ENCODE measurements around the gene NAXE. TPM values are rescaled to one million over a fixed set of nuclear protein-coding genes. Genes with fewer than 3 reads are reported as not detected.

Gene NAXE
- total and polyA plus RNA-seq, 2 donors, result 40.2 to 64.4 TPM

- WGBS, result 99% methylated on average over 8 of the region's 8 CpGs
These were observed 2.0 kb downstream of the NAXE start for GRCh38 chr1:156593661-156593989.

GRCh38 chr1:156594190-156594589 is 2.6 kb downstream of the NAXE start:
- Histone ChIP-seq H3K4me1 (ENCODE audit: control insufficient read depth in 2 of 2, insufficient read depth in 2 of 2, low read length in 2 of 2) (peaks cover 10 to 24% of the 10 kb centered on the region in 2 donors), H3K4me3 (ENCODE audit: low read length in 2 of 2) (no peak overlapping the region), H3K36me3 (ENCODE audit: control insufficient read depth in 2 of 2, insufficient read depth in 2 of 2, low read length in 1 of 2) (peaks cover 22 to 59% of the 10 kb centered on the region in 2 donors), H3K27ac (ENCODE audit: low read depth in 1 of 2, low read length in 1 of 2) (no peak overlapping the region), H3K27me3 (ENCODE audit: control insufficient read depth in 2 of 2, insufficient read depth in 1 of 2, low read length in 1 of 2) (no peaks in the 10 kb centered on the region), H3K9me3 (ENCODE audit: control insufficient read depth in 2 of 2, insufficient read depth in 1 of 2, low read length in 1 of 2) (no peaks in the 10 kb centered on the region)
- DNase-seq (ENCODE audit: low read depth in 6 of 9, low spot score in 9 of 9), result no peak
- WGBS, result 98% methylated on average over 3 of the region's 3 CpGs

More at GRCh38 chr1:156593661-156593989, 2.0 kb downstream of the NAXE start:
- DNase-seq (ENCODE audit: low read depth in 6 of 9, low spot score in 9 of 9), result no peak
- peak overlapping the region in 1 of 2 donors; percentile 84 for H3K27ac ChIP-seq (ENCODE audit: low read depth in 1 of 2, low read length in 1 of 2)
- H3K36me3 ChIP-seq (ENCODE audit: control insufficient read depth in 2 of 2, insufficient read depth in 2 of 2, low read length in 1 of 2), result peaks cover 22 to 55% of the 10 kb centered on the region in 2 donors
- H3K27me3 ChIP-seq (ENCODE audit: control insufficient read depth in 2 of 2, insufficient read depth in 1 of 2, low read length in 1 of 2), result no peaks in the 10 kb centered on the region
- H3K4me1 ChIP-seq (ENCODE audit: control insufficient read depth in 2 of 2, insufficient read depth in 2 of 2, low read length in 2 of 2), result peaks cover 10 to 24% of the 10 kb centered on the region in 2 donors
- H3K9me3 ChIP-seq (ENCODE audit: control insufficient read depth in 2 of 2, insufficient read depth in 1 of 2, low read length in 1 of 2), result no peaks in the 10 kb centered on the region
- no peak overlapping the region for H3K4me3 ChIP-seq (ENCODE audit: low read length in 2 of 2)

- Histone ChIP-seq H3K27ac (ENCODE audit: low read depth in 1 of 2, low read length in 1 of 2) (no peak overlapping the region), H3K9me3 (ENCODE audit: control insufficient read depth in 2 of 2, insufficient read depth in 1 of 2, low read length in 1 of 2) (no peaks in the 10 kb centered on the region), H3K4me3 (ENCODE audit: low read length in 2 of 2) (no peak overlapping the region), H3K36me3 (ENCODE audit: control insufficient read depth in 2 of 2, insufficient read depth in 2 of 2, low read length in 1 of 2) (peaks cover 22 to 59% of the 10 kb centered on the region in 2 donors), H3K4me1 (ENCODE audit: control insufficient read depth in 2 of 2, insufficient read depth in 2 of 2, low read length in 2 of 2) (peaks cover 10 to 26% of the 10 kb centered on the region in 2 donors), H3K27me3 (ENCODE audit: control insufficient read depth in 2 of 2, insufficient read depth in 1 of 2, low read length in 1 of 2) (no peaks in the 10 kb centered on the region)
- DNase-seq (ENCODE audit: low read depth in 6 of 9, low spot score in 9 of 9), result no peak
- 99% methylated on average over 2 of the region's 2 CpGs for WGBS
These were observed 3.4 kb downstream of the NAXE start for GRCh38 chr1:156595016-156595415.

GRCh38 chr1:156596426-156596825 is 4.8 kb downstream of the NAXE start:
- Histone ChIP-seq H3K27ac (ENCODE audit: low read depth in 1 of 2, low read length in 1 of 2) (no peak overlapping the region), H3K4me3 (ENCODE audit: low read length in 2 of 2) (no peak overlapping the region), H3K27me3 (ENCODE audit: control insufficient read depth in 2 of 2, insufficient read depth in 1 of 2, low read length in 1 of 2) (no peaks in the 10 kb centered on the region), H3K9me3 (ENCODE audit: control insufficient read depth in 2 of 2, insufficient read depth in 1 of 2, low read length in 1 of 2) (no peaks in the 10 kb centered on the region), H3K36me3 (ENCODE audit: control insufficient read depth in 2 of 2, insufficient read depth in 2 of 2, low read length in 1 of 2) (peaks cover 22 to 59% of the 10 kb centered on the region in 2 donors), H3K4me1 (ENCODE audit: control insufficient read depth in 2 of 2, insufficient read depth in 2 of 2, low read length in 2 of 2) (peaks cover 10 to 34% of the 10 kb centered on the region in 2 donors)
- DNase-seq (ENCODE audit: low read depth in 6 of 9, low spot score in 9 of 9), result no peak
- WGBS, result 95% methylated on average over 3 of the region's 3 CpGs

GRCh38 chr1:156598125-156598524 is 6.5 kb downstream of the NAXE start:
- Histone ChIP-seq H3K4me1 (ENCODE audit: control insufficient read depth in 2 of 2, insufficient read depth in 2 of 2, low read length in 2 of 2) (peaks cover 7 to 32% of the 10 kb centered on the region in 2 donors), H3K36me3 (ENCODE audit: control insufficient read depth in 2 of 2, insufficient read depth in 2 of 2, low read length in 1 of 2) (peaks cover 22 to 58% of the 10 kb centered on the region in 2 donors), H3K27ac (ENCODE audit: low read depth in 1 of 2, low read length in 1 of 2) (no peak overlapping the region), H3K9me3 (ENCODE audit: control insufficient read depth in 2 of 2, insufficient read depth in 1 of 2, low read length in 1 of 2) (no peaks in the 10 kb centered on the region), H3K4me3 (ENCODE audit: low read length in 2 of 2) (no peak overlapping the region), H3K27me3 (ENCODE audit: control insufficient read depth in 2 of 2, insufficient read depth in 1 of 2, low read length in 1 of 2) (no peaks in the 10 kb centered on the region)
- no peak for DNase-seq (ENCODE audit: low read depth in 6 of 9, low spot score in 9 of 9)
- 96% methylated on average over 5 of the region's 5 CpGs for WGBS

GRCh38 chr1:156598731-156599432 is 7.3 kb downstream of the NAXE start:
- Histone ChIP-seq H3K27ac (ENCODE audit: low read depth in 1 of 2, low read length in 1 of 2) (no peak overlapping the region), H3K9me3 (ENCODE audit: control insufficient read depth in 2 of 2, insufficient read depth in 1 of 2, low read length in 1 of 2) (no peaks in the 10 kb centered on the region), H3K4me1 (ENCODE audit: control insufficient read depth in 2 of 2, insufficient read depth in 2 of 2, low read length in 2 of 2) (peaks cover 7 to 26% of the 10 kb centered on the region in 2 donors), H3K4me3 (ENCODE audit: low read length in 2 of 2) (no peak overlapping the region), H3K36me3 (ENCODE audit: control insufficient read depth in 2 of 2, insufficient read depth in 2 of 2, low read length in 1 of 2) (peaks cover 22 to 50% of the 10 kb centered on the region in 2 donors), H3K27me3 (ENCODE audit: control insufficient read depth in 2 of 2, insufficient read depth in 1 of 2, low read length in 1 of 2) (no peaks in the 10 kb centered on the region)
- DNase-seq (ENCODE audit: low read depth in 6 of 9, low spot score in 9 of 9), result no peak
- WGBS, result 99% methylated on average over 4 of the region's 4 CpGs

- H3K4me1 ChIP-seq (ENCODE audit: control insufficient read depth in 2 of 2, insufficient read depth in 2 of 2, low read length in 2 of 2), result peaks cover 7 to 26% of the 10 kb centered on the region in 2 donors
- no peak overlapping the region for H3K27ac ChIP-seq (ENCODE audit: low read depth in 1 of 2, low read length in 1 of 2)
- 65% methylated on average over 3 of the region's 3 CpGs for WGBS
- H3K9me3 ChIP-seq (ENCODE audit: control insufficient read depth in 2 of 2, insufficient read depth in 1 of 2, low read length in 1 of 2), result no peaks in the 10 kb centered on the region
- H3K36me3 ChIP-seq (ENCODE audit: control insufficient read depth in 2 of 2, insufficient read depth in 2 of 2, low read length in 1 of 2), result peaks cover 16 to 41% of the 10 kb centered on the region in 2 donors
- H3K27me3 ChIP-seq (ENCODE audit: control insufficient read depth in 2 of 2, insufficient read depth in 1 of 2, low read length in 1 of 2), result no peaks in the 10 kb centered on the region
- H3K4me3 ChIP-seq (ENCODE audit: low read length in 2 of 2), result no peak overlapping the region
- DNase-seq (ENCODE audit: low read depth in 6 of 9, low spot score in 9 of 9), result no peak
These were observed 8.2 kb downstream of the NAXE start for GRCh38 chr1:156599811-156600210.

- WGBS, result 5% methylated on average over 13 of the region's 13 CpGs
- no peak for DNase-seq (ENCODE audit: low read depth in 6 of 9, low spot score in 9 of 9)
- Histone ChIP-seq H3K27ac (ENCODE audit: low read depth in 1 of 2, low read length in 1 of 2) (peak overlapping the region in 1 of 2 donors; percentile 30), H3K4me3 (ENCODE audit: low read length in 2 of 2) (peak overlapping the region; percentile 86 to 92), H3K36me3 (ENCODE audit: control insufficient read depth in 2 of 2, insufficient read depth in 2 of 2, low read length in 1 of 2) (peaks cover 15 to 33% of the 10 kb centered on the region in 2 donors), H3K9me3 (ENCODE audit: control insufficient read depth in 2 of 2, insufficient read depth in 1 of 2, low read length in 1 of 2) (no peaks in the 10 kb centered on the region), H3K4me1 (ENCODE audit: control insufficient read depth in 2 of 2, insufficient read depth in 2 of 2, low read length in 2 of 2) (peaks cover 7 to 26% of the 10 kb centered on the region in 2 donors), H3K27me3 (ENCODE audit: control insufficient read depth in 2 of 2, insufficient read depth in 1 of 2, low read length in 1 of 2) (no peaks in the 10 kb centered on the region)
These were observed 9.2 kb downstream of the NAXE start for GRCh38 chr1:156600733-156601121.

- peak in 5 of 9 donors; percentile 63 to 86 (median 66) for DNase-seq (ENCODE audit: low read depth in 6 of 9, low spot score in 9 of 9)
- no peaks in the 10 kb centered on the region for H3K27me3 ChIP-seq (ENCODE audit: control insufficient read depth in 2 of 2, insufficient read depth in 1 of 2, low read length in 1 of 2)
These were observed 9.7 kb downstream of the NAXE start, which contains the start of gene GPATCH4 for GRCh38 chr1:156601122-156601830. TSS of gene GPATCH4 (minus strand) at chr1:156601479.

More at GRCh38 chr1:156601122-156601830, 9.7 kb downstream of the NAXE start, which contains the start of gene GPATCH4:
- Histone ChIP-seq H3K36me3 (ENCODE audit: control insufficient read depth in 2 of 2, insufficient read depth in 2 of 2, low read length in 1 of 2) (peaks cover 15 to 27% of the 10 kb centered on the region in 2 donors), H3K4me3 (ENCODE audit: low read length in 2 of 2) (peak within 1 kb of the TSS; percentile 86 to 92), H3K4me1 (ENCODE audit: control insufficient read depth in 2 of 2, insufficient read depth in 2 of 2, low read length in 2 of 2) (peaks cover 7 to 26% of the 10 kb centered on the region in 2 donors), H3K9me3 (ENCODE audit: control insufficient read depth in 2 of 2, insufficient read depth in 1 of 2, low read length in 1 of 2) (no peaks in the 10 kb centered on the region), H3K27ac (ENCODE audit: low read depth in 1 of 2, low read length in 1 of 2) (peak within 1 kb of the TSS; percentile 30 to 59)
- under 1% methylated on average over 35 of the region's 35 CpGs for WGBS
